Kidney (tissue), 14 donors: ENCODE measurements around the gene BST1. TPM values are rescaled to one million over a fixed set of nuclear protein-coding genes. Genes with fewer than 3 reads are reported as not detected.

Experiments
- DNase-seq, 5 donors: peaks; one replicate each; pipeline ENCODE4 v3.0.0-alpha.2; 2013 to 2020
- FAIRE-seq: peaks from 2 replicates; lab custom pipeline; 2012; peaks lifted over from hg19 to GRCh38; lab: Jason Lieb, UNC
- H3K27ac ChIP-seq, 2 donors: one replicate each; pipeline ENCODE4 v1.7.0; 2013; ENCODE audit warnings: low read depth in 2 of 2, low read length in 2 of 2, inconsistent platforms in 1 of 2
- H3K27me3 ChIP-seq: one replicate; pipeline ENCODE4 v1.7.1; 2013; ENCODE audit warnings: low read length, inconsistent platforms; ENCODE audit not compliant: control insufficient read depth, insufficient read depth
- H3K36me3 ChIP-seq, 3 donors: one replicate each; pipeline versions ENCODE4 v1.7.0 to v1.7.1; 2013; ENCODE audit warnings: low read length in 3 of 3, control low read depth in 1 of 3, inconsistent platforms in 1 of 3; ENCODE audit not compliant: insufficient read depth in 3 of 3, control insufficient read depth in 2 of 3
- H3K4me1 ChIP-seq, 3 donors: one replicate each; pipeline versions ENCODE4 v1.7.0 to v1.7.1; 2013; ENCODE audit warnings: low read length in 3 of 3, inconsistent platforms in 1 of 3, low read depth in 1 of 3; ENCODE audit not compliant: control insufficient read depth in 2 of 3, insufficient read depth in 2 of 3
- H3K4me3 ChIP-seq, 3 donors: one replicate each; pipeline versions ENCODE4 v1.7.0 to v1.8.1; 2013; ENCODE audit warnings: low read length in 3 of 3, control low read depth in 1 of 3, inconsistent platforms in 1 of 3
- H3K9ac ChIP-seq, 3 donors: one replicate each; pipeline versions ENCODE4 v1.7.0 to v1.7.1; 2013; ENCODE audit warnings: low read length in 3 of 3, control low read depth in 1 of 3, inconsistent platforms in 1 of 3
- H3K9me3 ChIP-seq, 3 donors: one replicate each; pipeline versions ENCODE4 v1.7.0 to v1.7.1; 2013; ENCODE audit warnings: low read length in 3 of 3, control low read depth in 1 of 3, inconsistent platforms in 1 of 3; ENCODE audit not compliant: control insufficient read depth in 2 of 3, insufficient read depth in 1 of 3
- CTCF ChIP-seq: IDR thresholded peaks from 3 replicates; pipeline ENCODE4 v1.5.1; 2012; ENCODE audit warnings: mild to moderate bottlenecking, moderate library complexity, borderline replicate concordance; ENCODE audit not compliant: insufficient read depth; ENCODE audit errors: extremely low read depth
- intact Hi-C: fragments of 100-400 bp; cut with DNase I; formaldehyde crosslinking; loops from one replicate; pipeline ENCODE4 v1.11.1; 2022
- polyA plus RNA-seq: library from polyadenylated mRNA; stranded (reverse); fragments of 350-450 nt; fragmentation: Illumina TruSeq; extraction: RNeasy Lipid Tissue Mini Kit (QIAGEN cat#74804); gene quantifications from one replicate; pipeline ENCODE4 v1.2.3, GENCODE V29; 2014; ENCODE audit warnings: low read depth, low replicate concordance; ENCODE audit not compliant: insufficient read depth
- total RNA-seq: library from RNA; stranded (reverse); fragmentation: NEBNext Ultra II Directional; extraction: Animal tissue kit (Norgen Biotek cat#: 25700); gene quantifications from one replicate; pipeline ENCODE4 v1.2.1, GENCODE V29; 2021
- donor health status: control.
- donor health status: control.
- donor health status: control.
- donor health status: control.
- donor health status: control.
- donor health status: DM: yes; HTN: yes; CAD: no.
- donor health status: Normal renal cell carcinoma (clear cell type).

BST1 gene
- total and polyA plus RNA-seq, 2 donors from 2014 or later = 5.3 to 19.0 TPM

- no peak overlapping the region for H3K27ac ChIP-seq
- intact Hi-C loops = no loop called here
- H3K9ac ChIP-seq = no peak overlapping the region
- H3K4me3 ChIP-seq = no peak overlapping the region
- peaks cover 0 to 2% (median 0%) of the 10 kb centered on the region in 3 donors for H3K4me1 ChIP-seq
- no peak for FAIRE-seq
- no peaks in the 10 kb centered on the region for H3K9me3 ChIP-seq
- no peaks in the 10 kb centered on the region for H3K27me3 ChIP-seq
- H3K36me3 ChIP-seq = no peaks in the 10 kb centered on the region
- no peak for TF ChIP-seq CTCF
- DNase-seq = peak in 2 of 5 donors; percentile 22 to 24
Measured at GRCh38 chr4:15717657-15718416, 15.0 kb downstream of the BST1 start.

- H3K9ac ChIP-seq = no peak overlapping the region
- peak in 1 of 5 donors; percentile 68 for DNase-seq
- H3K9me3 ChIP-seq = no peaks in the 10 kb centered on the region
- FAIRE-seq = no peak
- no peak for TF ChIP-seq CTCF
- no peaks in the 10 kb centered on the region for H3K36me3 ChIP-seq
- no peak overlapping the region for H3K27ac ChIP-seq
- intact Hi-C loops = no loop called here
- no peak overlapping the region for H3K4me3 ChIP-seq
- H3K4me1 ChIP-seq = peaks cover 0 to 2% (median 0%) of the 10 kb centered on the region in 3 donors
- no peaks in the 10 kb centered on the region for H3K27me3 ChIP-seq
Measured at GRCh38 chr4:15718465-15718864, 15.6 kb downstream of the BST1 start.

- no peak for FAIRE-seq
- TF ChIP-seq CTCF = no peak
- no peak for DNase-seq
- Histone ChIP-seq H3K4me3 (no peak overlapping the region), H3K9ac (no peak overlapping the region), H3K27me3 (no peaks in the 10 kb centered on the region), H3K27ac (no peak overlapping the region), H3K4me1 (peaks cover 0 to 2% (median 0%) of the 10 kb centered on the region in 3 donors), H3K36me3 (no peaks in the 10 kb centered on the region), H3K9me3 (no peaks in the 10 kb centered on the region)
- intact Hi-C loops = no loop called here
Measured at GRCh38 chr4:15718959-15719358, 16.1 kb downstream of the BST1 start.
